T-helper 2 cell (primary cell): ENCODE measurements around the gene INTS13.
"Not testable (repeated sequence)": the region's sequence is repeated elsewhere in the genome, so short reads cannot be mapped to it uniquely, and the experiment has no call there.

ENCODE experiments used
- DNase-seq, 5 experiments: peaks; one replicate each; pipeline versions ENCODE4 v3.0.0 to v3.0.0-alpha.2; 2012 to 2022

Gene INTS13

GRCh38 chr12:26935636-26936378 is 2.0 kb downstream of the INTS13 start:
- peak in 1 of 5 experiments; percentile 65 for DNase-seq

GRCh38 chr12:26929590-26929989 is 8.2 kb downstream of the INTS13 start:
- no peak for DNase-seq

GRCh38 chr12:26928661-26929060 is 9.1 kb downstream of the INTS13 start:
- no peak for DNase-seq

GRCh38 chr12:26921886-26922285 is 15.9 kb downstream of the INTS13 start:
- DNase-seq: no peak

GRCh38 chr12:26919216-26919555 is 18.6 kb downstream of the INTS13 start:
- no peak for DNase-seq

- no peak for DNase-seq
Measured at GRCh38 chr12:26918321-26919215, 19.2 kb downstream of the INTS13 start.

- DNase-seq: no peak
Measured at GRCh38 chr12:26906704-26907103, 31.1 kb downstream of the INTS13 start.

GRCh38 chr12:26906024-26906423 is 31.8 kb downstream of the INTS13 start:
- no peak for DNase-seq

- DNase-seq: not testable (repeated sequence)
Measured at GRCh38 chr12:26903396-26903795, 34.4 kb downstream of the INTS13 start.

GRCh38 chr12:26896913-26897312 is 40.9 kb downstream of the INTS13 start:
- no peak for DNase-seq

- DNase-seq: no peak
Measured at GRCh38 chr12:26895672-26896071, 42.1 kb downstream of the INTS13 start.

GRCh38 chr12:26891704-26892103 is 46.1 kb downstream of the INTS13 start:
- DNase-seq: no peak

GRCh38 chr12:26890784-26891183 is 47.0 kb downstream of the INTS13 start:
- DNase-seq: no peak

GRCh38 chr12:26884765-26885576 is 52.8 kb downstream of the INTS13 start:
- peak; percentile 37 to 86 (median 68) for DNase-seq

GRCh38 chr12:26880625-26881024 is 57.2 kb downstream of the INTS13 start:
- DNase-seq: no peak

- DNase-seq: no peak
Measured at GRCh38 chr12:26878661-26879119, 59.1 kb downstream of the INTS13 start.

- no peak for DNase-seq
Measured at GRCh38 chr12:26874501-26875296, 63.1 kb downstream of the INTS13 start.

- DNase-seq: no peak
Measured at GRCh38 chr12:26872625-26873024, 65.2 kb downstream of the INTS13 start.

- no peak for DNase-seq
Measured at GRCh38 chr12:26871985-26872384, 65.8 kb downstream of the INTS13 start.

GRCh38 chr12:26870491-26871419 is 67.0 kb downstream of the INTS13 start:
- DNase-seq: peak in 1 of 5 experiments; percentile 33

GRCh38 chr12:26869908-26870459 is 67.8 kb downstream of the INTS13 start:
- no peak for DNase-seq
